HepG2 (cell line): ENCODE measurements around the gene BMPR2. TPM values are rescaled to one million over a fixed set of nuclear protein-coding genes. Genes with fewer than 3 reads are reported as not detected.

ENCODE experiments used
- ELF4 ChIP-seq: sonication (generic); formaldehyde crosslinking; IDR thresholded peaks from 2 replicates; pipeline ENCODE4 v1.5.0; 2020; ENCODE audit warnings: missing genetic modification reagents, mild to moderate bottlenecking, moderate library complexity, borderline replicate concordance
- RAD51 ChIP-seq: fragments of 450-650 bp; IDR thresholded peaks from 2 replicates; pipeline ENCODE4 v1.6.1; 2016; ENCODE audit warnings: borderline replicate concordance
- RFX5 ChIP-seq: IDR thresholded peaks from 2 replicates; pipeline ENCODE4 v1.6.1; 2011; ENCODE audit warnings: low read depth, low read length, improper control_type of control experiment
- SIN3A ChIP-seq: IDR thresholded peaks from 2 replicates; pipeline ENCODE4 v1.6.1; 2011; ENCODE audit warnings: low read depth, mild to moderate bottlenecking, control low read depth, low read length, borderline replicate concordance
- SUZ12 ChIP-seq: fragments of 150-350 bp; IDR thresholded peaks from 2 replicates; pipeline ENCODE4 v1.6.1; 2014; ENCODE audit warnings: low read depth, low read length
- ZNF101 ChIP-seq: sonication (generic); formaldehyde crosslinking; IDR thresholded peaks from 2 replicates; pipeline ENCODE4 v1.4.0; 2020; ENCODE audit warnings: mild to moderate bottlenecking, low read depth, missing genetic modification reagents, borderline replicate concordance
- polyA plus RNA-seq, 8 experiments: library from polyadenylated mRNA; depleted of rRNA in 3 of 8; stranded (reverse) in 7 of 8; unstranded in 1 of 8; fragments of >200 nt; fragmentation: Illumina TruSeq in 4 of 8; extraction: Trizol in 4 of 8; gene quantifications; 2 replicates each; pipeline versions ENCODE4 v1.2.1 to v1.2.3, GENCODE V29; 2011 to 2016; ENCODE audit warnings: low read depth in 4 of 8, missing spikeins in 1 of 8, mixed read lengths in 1 of 8; ENCODE audit not compliant: insufficient read depth in 1 of 8
- total RNA-seq, 5 experiments: library from RNA; depleted of rRNA; stranded (reverse); fragments of >200 nt; fragmentation: Illumina TruSeq; extraction: Trizol; gene quantifications; 2 replicates each; pipeline ENCODE4 v1.2.3, GENCODE V29; 2016; ENCODE audit warnings: low read depth in 1 of 5
- TF ChIP-seq, protein P1 (sequence below): sonication (generic); formaldehyde crosslinking; conservative IDR thresholded peaks from 2 replicates; pipeline ENCODE4 v1.8.0; 2022; ENCODE audit warnings: low read depth, missing genetic modification reagents
- TF ChIP-seq, protein P2 (sequence below): sonication (generic); formaldehyde crosslinking; IDR thresholded peaks from 2 replicates; pipeline ENCODE4 v1.4.0; 2020; ENCODE audit warnings: mild to moderate bottlenecking, missing genetic modification reagents
- TF ChIP-seq, protein P3 (sequence below): sonication (generic); formaldehyde crosslinking; IDR thresholded peaks from 2 replicates; pipeline ENCODE4 v1.8.0; 2022; ENCODE audit warnings: missing genetic modification reagents, mild to moderate bottlenecking, borderline replicate concordance
- TF ChIP-seq, protein P4 (sequence below): sonication (generic); formaldehyde crosslinking; IDR thresholded peaks from 2 replicates; pipeline ENCODE4 v1.5.0; 2020; ENCODE audit warnings: missing genetic modification reagents, mild to moderate bottlenecking, borderline replicate concordance
- TF ChIP-seq, protein P5 (sequence below): sonication (generic); formaldehyde crosslinking; IDR thresholded peaks from 2 replicates; pipeline ENCODE4 v1.4.0; 2020; ENCODE audit warnings: missing genetic modification reagents, low read depth, mild to moderate bottlenecking, borderline replicate concordance
- TF ChIP-seq, protein P6 (sequence below): sonication (generic); formaldehyde crosslinking; IDR thresholded peaks from 2 replicates; pipeline ENCODE4 v1.8.1; 2023; ENCODE audit warnings: missing genetic modification reagents, inconsistent platforms, borderline replicate concordance
- TF ChIP-seq, protein P7 (sequence below): sonication (generic); formaldehyde crosslinking; IDR thresholded peaks from 2 replicates; pipeline ENCODE4 v1.4.0; 2020; ENCODE audit warnings: missing genetic modification reagents
- TF ChIP-seq, protein P8 (sequence below): sonication (generic); formaldehyde crosslinking; IDR thresholded peaks from 2 replicates; pipeline ENCODE4 v1.4.0; 2020; ENCODE audit warnings: mild to moderate bottlenecking, missing genetic modification reagents

BMPR2 gene
- total and polyA plus RNA-seq, 2 of the 13 experiments (the other 11 are each of a cell fraction or from before 2014, with no cell fraction given), result 5.5 to 10.3 TPM

DNA sequence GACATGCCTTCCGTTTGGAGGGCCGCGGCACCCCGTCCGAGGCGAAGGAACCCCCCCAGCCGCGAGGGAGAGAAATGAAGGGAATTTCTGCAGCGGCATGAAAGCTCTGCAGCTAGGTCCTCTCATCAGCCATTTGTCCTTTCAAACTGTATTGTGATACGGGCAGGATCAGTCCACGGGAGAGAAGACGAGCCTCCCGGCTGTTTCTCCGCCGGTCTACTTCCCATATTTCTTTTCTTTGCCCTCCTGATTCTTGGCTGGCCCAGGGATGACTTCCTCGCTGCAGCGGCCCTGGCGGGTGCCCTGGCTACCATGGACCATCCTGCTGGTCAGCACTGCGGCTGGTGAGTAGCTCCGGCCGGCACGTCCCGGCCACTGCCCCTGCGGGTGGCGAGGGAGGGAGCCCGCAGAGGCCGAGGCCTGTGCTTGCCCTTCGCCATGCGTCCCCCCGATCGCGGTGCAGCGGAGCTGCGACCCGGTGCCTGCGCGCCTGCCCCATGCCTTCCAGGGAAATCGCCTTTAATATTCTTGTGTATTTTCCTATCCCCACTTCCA, 1.2 kb downstream of the BMPR2 start (continued):
- TF ChIP-seq, protein P1, sequence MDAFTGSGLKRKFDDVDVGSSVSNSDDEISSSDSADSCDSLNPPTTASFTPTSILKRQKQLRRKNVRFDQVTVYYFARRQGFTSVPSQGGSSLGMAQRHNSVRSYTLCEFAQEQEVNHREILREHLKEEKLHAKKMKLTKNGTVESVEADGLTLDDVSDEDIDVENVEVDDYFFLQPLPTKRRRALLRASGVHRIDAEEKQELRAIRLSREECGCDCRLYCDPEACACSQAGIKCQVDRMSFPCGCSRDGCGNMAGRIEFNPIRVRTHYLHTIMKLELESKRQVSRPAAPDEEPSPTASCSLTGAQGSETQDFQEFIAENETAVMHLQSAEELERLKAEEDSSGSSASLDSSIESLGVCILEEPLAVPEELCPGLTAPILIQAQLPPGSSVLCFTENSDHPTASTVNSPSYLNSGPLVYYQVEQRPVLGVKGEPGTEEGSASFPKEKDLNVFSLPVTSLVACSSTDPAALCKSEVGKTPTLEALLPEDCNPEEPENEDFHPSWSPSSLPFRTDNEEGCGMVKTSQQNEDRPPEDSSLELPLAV (CRISPR knock-in tag), result no peak
- TF ChIP-seq, protein P2, sequence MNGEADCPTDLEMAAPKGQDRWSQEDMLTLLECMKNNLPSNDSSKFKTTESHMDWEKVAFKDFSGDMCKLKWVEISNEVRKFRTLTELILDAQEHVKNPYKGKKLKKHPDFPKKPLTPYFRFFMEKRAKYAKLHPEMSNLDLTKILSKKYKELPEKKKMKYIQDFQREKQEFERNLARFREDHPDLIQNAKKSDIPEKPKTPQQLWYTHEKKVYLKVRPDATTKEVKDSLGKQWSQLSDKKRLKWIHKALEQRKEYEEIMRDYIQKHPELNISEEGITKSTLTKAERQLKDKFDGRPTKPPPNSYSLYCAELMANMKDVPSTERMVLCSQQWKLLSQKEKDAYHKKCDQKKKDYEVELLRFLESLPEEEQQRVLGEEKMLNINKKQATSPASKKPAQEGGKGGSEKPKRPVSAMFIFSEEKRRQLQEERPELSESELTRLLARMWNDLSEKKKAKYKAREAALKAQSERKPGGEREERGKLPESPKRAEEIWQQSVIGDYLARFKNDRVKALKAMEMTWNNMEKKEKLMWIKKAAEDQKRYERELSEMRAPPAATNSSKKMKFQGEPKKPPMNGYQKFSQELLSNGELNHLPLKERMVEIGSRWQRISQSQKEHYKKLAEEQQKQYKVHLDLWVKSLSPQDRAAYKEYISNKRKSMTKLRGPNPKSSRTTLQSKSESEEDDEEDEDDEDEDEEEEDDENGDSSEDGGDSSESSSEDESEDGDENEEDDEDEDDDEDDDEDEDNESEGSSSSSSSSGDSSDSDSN (CRISPR knock-in tag), result peak; percentile 99
- TF ChIP-seq ZNF101 (CRISPR knock-in tag), result no peak
- TF ChIP-seq, protein P3, sequence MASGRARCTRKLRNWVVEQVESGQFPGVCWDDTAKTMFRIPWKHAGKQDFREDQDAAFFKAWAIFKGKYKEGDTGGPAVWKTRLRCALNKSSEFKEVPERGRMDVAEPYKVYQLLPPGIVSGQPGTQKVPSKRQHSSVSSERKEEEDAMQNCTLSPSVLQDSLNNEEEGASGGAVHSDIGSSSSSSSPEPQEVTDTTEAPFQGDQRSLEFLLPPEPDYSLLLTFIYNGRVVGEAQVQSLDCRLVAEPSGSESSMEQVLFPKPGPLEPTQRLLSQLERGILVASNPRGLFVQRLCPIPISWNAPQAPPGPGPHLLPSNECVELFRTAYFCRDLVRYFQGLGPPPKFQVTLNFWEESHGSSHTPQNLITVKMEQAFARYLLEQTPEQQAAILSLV (CRISPR knock-in tag), result no peak
- TF ChIP-seq, protein P4, sequence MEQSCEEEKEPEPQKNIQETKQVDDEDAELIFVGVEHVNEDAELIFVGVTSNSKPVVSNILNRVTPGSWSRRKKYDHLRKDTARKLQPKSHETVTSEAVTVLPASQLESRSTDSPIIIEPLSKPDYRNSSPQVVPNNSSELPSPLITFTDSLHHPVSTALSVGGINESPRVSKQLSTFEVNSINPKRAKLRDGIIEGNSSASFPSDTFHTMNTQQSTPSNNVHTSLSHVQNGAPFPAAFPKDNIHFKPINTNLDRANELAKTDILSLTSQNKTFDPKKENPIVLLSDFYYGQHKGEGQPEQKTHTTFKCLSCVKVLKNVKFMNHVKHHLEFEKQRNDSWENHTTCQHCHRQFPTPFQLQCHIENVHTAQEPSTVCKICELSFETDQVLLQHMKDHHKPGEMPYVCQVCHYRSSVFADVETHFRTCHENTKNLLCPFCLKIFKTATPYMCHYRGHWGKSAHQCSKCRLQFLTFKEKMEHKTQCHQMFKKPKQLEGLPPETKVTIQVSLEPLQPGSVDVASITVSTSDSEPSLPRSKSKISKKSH (CRISPR knock-in tag), result no peak
- TF ChIP-seq ELF4 (CRISPR knock-in tag), result 0 out of 2 replicates have a peak, but pooled peaks have one; percentile 29
- TF ChIP-seq, protein P5, sequence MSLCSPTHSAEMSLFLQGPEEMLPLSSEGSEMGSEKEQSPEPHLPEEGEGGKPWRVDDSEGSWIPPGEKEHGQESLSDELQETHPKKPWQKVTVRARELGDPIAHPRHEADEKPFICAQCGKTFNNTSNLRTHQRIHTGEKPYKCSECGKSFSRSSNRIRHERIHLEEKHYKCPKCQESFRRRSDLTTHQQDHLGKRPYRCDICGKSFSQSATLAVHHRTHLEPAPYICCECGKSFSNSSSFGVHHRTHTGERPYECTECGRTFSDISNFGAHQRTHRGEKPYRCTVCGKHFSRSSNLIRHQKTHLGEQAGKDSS (CRISPR knock-in tag), result peak; percentile 63; the same call in 1 of the 2 replicates
- TF ChIP-seq SUZ12, result no peak
- TF ChIP-seq, protein P6, sequence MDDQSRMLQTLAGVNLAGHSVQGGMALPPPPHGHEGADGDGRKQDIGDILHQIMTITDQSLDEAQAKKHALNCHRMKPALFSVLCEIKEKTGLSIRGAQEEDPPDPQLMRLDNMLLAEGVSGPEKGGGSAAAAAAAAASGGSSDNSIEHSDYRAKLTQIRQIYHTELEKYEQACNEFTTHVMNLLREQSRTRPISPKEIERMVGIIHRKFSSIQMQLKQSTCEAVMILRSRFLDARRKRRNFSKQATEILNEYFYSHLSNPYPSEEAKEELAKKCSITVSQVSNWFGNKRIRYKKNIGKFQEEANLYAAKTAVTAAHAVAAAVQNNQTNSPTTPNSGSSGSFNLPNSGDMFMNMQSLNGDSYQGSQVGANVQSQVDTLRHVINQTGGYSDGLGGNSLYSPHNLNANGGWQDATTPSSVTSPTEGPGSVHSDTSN (CRISPR knock-in tag), result no peak
- TF ChIP-seq, protein P7, sequence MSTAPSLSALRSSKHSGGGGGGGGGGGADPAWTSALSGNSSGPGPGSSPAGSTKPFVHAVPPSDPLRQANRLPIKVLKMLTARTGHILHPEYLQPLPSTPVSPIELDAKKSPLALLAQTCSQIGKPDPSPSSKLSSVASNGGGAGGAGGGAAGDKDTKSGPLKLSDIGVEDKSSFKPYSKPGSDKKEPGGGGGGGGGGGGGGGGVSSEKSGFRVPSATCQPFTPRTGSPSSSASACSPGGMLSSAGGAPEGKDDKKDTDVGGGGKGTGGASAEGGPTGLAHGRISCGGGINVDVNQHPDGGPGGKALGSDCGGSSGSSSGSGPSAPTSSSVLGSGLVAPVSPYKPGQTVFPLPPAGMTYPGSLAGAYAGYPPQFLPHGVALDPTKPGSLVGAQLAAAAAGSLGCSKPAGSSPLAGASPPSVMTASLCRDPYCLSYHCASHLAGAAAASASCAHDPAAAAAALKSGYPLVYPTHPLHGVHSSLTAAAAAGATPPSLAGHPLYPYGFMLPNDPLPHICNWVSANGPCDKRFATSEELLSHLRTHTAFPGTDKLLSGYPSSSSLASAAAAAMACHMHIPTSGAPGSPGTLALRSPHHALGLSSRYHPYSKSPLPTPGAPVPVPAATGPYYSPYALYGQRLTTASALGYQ (CRISPR knock-in tag), result no peak
- TF ChIP-seq RAD51, result no peak
- TF ChIP-seq SIN3A, result peak; percentile 67; the same call in 1 of the 2 replicates
- TF ChIP-seq, protein P8, sequence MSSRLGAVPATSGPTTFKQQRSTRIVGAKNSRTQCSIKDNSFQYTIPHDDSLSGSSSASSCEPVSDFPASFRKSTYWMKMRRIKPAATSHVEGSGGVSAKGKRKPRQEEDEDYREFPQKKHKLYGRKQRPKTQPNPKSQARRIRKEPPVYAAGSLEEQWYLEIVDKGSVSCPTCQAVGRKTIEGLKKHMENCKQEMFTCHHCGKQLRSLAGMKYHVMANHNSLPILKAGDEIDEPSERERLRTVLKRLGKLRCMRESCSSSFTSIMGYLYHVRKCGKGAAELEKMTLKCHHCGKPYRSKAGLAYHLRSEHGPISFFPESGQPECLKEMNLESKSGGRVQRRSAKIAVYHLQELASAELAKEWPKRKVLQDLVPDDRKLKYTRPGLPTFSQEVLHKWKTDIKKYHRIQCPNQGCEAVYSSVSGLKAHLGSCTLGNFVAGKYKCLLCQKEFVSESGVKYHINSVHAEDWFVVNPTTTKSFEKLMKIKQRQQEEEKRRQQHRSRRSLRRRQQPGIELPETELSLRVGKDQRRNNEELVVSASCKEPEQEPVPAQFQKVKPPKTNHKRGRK (CRISPR knock-in tag), result no peak; the same call in 1 of the 2 replicates
- TF ChIP-seq RFX5, result no peak
